ENCODE data around the gene MYEOV. TPM values are rescaled to one million over a fixed set of nuclear protein-coding genes. Genes with fewer than 3 reads are reported as not detected.

The MYEOV gene
- total and polyA plus RNA-seq, 9 of the 15 experiments (the other 6 are each of a cell fraction or from before 2014, with no cell fraction given): 10.2 to 133 (median 32.2) TPM

GRCh38 chr11:69298267-69299022 lies 4.5 kb downstream of the MYEOV start (continued):
- TF ChIP-seq ZNF511 (CRISPR knock-in tag; IDR thresholded peaks at IDR 0.05) (no peak), SMARCA4 (IDR thresholded peaks at IDR 0.05) (peak; percentile 19; the same call in 1 of the 2 replicates), EP300 (IDR thresholded peaks at IDR 0.05; ENCODE audit: low read length) (peak; percentile 48), SOX6 (IDR thresholded peaks at IDR 0.05) (peak; percentile 35; the same call in 1 of the 2 replicates), SRF (CRISPR knock-in tag; IDR thresholded peaks at IDR 0.05) (no peak), GABPB1 (CRISPR knock-in tag; IDR thresholded peaks at IDR 0.05) (peak; percentile 50; the same call in 1 of the 2 replicates), NCOA6 (IDR thresholded peaks at IDR 0.05) (no peak), ZNF174 (CRISPR knock-in tag; IDR thresholded peaks at IDR 0.05) (no peak), BRD9 (IDR thresholded peaks at IDR 0.05; ENCODE audit: low read depth, partially characterized antibody) (no peak), ZBTB26 (CRISPR knock-in tag; IDR thresholded peaks at IDR 0.05) (no peak), MCM3 (IDR thresholded peaks at IDR 0.05) (no peak), ZBTB40 (IDR thresholded peaks at IDR 0.05) (peak; percentile 68; the same call in 1 of the 2 replicates), ZBTB40 (CRISPR knock-in tag; IDR thresholded peaks at IDR 0.05) (no peak), TAF1 (IDR thresholded peaks at IDR 0.05; ENCODE audit: control insufficient read depth, extremely low read depth, insufficient read depth, low read length, severe bottlenecking) (peak; percentile 44), EP400 (IDR thresholded peaks at IDR 0.05) (no peak; the same call in 1 of the 2 replicates)

All from K562 (cell line).